ENCODE data around the gene SNX30.

SNX30 gene

GRCh38 chr9:112900901-112901300, 150.3 kb downstream of the SNX30 start:
- Mint-ChIP-seq H3K4me3 (no peak overlapping the region), H3K36me3 (ENCODE audit: low read depth) (no peaks in the 10 kb centered on the region), H3K9me3 (no peaks in the 10 kb centered on the region), H3K27me3 (peaks cover 46% of the 10 kb centered on the region), H3K27ac (no peak overlapping the region), H3K4me1 (ENCODE audit: low read depth) (peaks cover 12% of the 10 kb centered on the region)

DNA sequence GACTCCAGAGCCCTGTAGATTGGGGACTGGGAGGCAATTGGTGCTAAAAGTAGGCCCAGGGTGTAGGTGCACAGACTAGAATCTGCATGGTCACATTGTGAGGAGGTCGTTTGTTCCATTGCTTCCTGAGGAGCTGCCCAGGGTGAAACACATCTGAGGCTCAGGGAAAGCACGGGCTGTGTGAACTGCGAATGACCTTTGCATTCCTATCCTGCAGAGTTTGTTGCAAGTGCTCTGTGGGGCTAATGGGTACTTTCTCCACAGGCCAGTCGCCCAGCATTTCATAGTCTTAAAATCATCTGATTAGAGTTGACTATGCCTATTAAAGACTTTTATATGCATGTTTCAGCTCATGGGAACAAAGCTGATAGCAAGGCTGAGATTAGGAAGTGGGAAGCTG, 154.5 kb downstream of the SNX30 start:
- H3K27me3 Mint-ChIP-seq: peaks cover 30% of the 10 kb centered on the region
- H3K4me1 Mint-ChIP-seq (ENCODE audit: low read depth): peaks cover 4% of the 10 kb centered on the region
- H3K4me3 Mint-ChIP-seq: no peak overlapping the region
- no peak overlapping the region for H3K27ac Mint-ChIP-seq
- no peaks in the 10 kb centered on the region for H3K36me3 Mint-ChIP-seq (ENCODE audit: low read depth)
- no peaks in the 10 kb centered on the region for H3K9me3 Mint-ChIP-seq

GRCh38 chr9:112911736-112912135, 161.2 kb downstream of the SNX30 start:
- H3K4me3 Mint-ChIP-seq: no peak overlapping the region
- no peaks in the 10 kb centered on the region for H3K9me3 Mint-ChIP-seq
- no peaks in the 10 kb centered on the region for H3K36me3 Mint-ChIP-seq (ENCODE audit: low read depth)
- H3K27ac Mint-ChIP-seq: no peak overlapping the region
- H3K4me1 Mint-ChIP-seq (ENCODE audit: low read depth): no peaks in the 10 kb centered on the region
- H3K27me3 Mint-ChIP-seq: peaks cover 7% of the 10 kb centered on the region

GRCh38 chr9:112912636-112913035, 162.1 kb downstream of the SNX30 start:
- Mint-ChIP-seq H3K9me3 (no peaks in the 10 kb centered on the region), H3K27ac (no peak overlapping the region), H3K4me1 (ENCODE audit: low read depth) (no peaks in the 10 kb centered on the region)

GRCh38 chr9:112913326-112913725, 162.8 kb downstream of the SNX30 start:
- Mint-ChIP-seq H3K27me3 (no peaks in the 10 kb centered on the region), H3K9me3 (no peaks in the 10 kb centered on the region), H3K4me3 (no peak overlapping the region), H3K4me1 (ENCODE audit: low read depth) (no peaks in the 10 kb centered on the region), H3K27ac (no peak overlapping the region), H3K36me3 (ENCODE audit: low read depth) (no peaks in the 10 kb centered on the region)

More at GRCh38 chr9:112912636-112913035, 162.1 kb downstream of the SNX30 start:
- Mint-ChIP-seq H3K36me3 (ENCODE audit: low read depth) (no peaks in the 10 kb centered on the region), H3K4me3 (no peak overlapping the region), H3K27me3 (no peaks in the 10 kb centered on the region)

GRCh38 chr9:112914524-112914923, 164.0 kb downstream of the SNX30 start:
- Mint-ChIP-seq H3K4me1 (ENCODE audit: low read depth) (no peaks in the 10 kb centered on the region), H3K27ac (no peak overlapping the region), H3K27me3 (no peaks in the 10 kb centered on the region), H3K36me3 (ENCODE audit: low read depth) (no peaks in the 10 kb centered on the region), H3K9me3 (no peaks in the 10 kb centered on the region), H3K4me3 (no peak overlapping the region)

- H3K4me1 Mint-ChIP-seq (ENCODE audit: low read depth): no peaks in the 10 kb centered on the region
- H3K36me3 Mint-ChIP-seq (ENCODE audit: low read depth): no peaks in the 10 kb centered on the region
- H3K27me3 Mint-ChIP-seq: peaks cover 5% of the 10 kb centered on the region
- H3K9me3 Mint-ChIP-seq: no peaks in the 10 kb centered on the region
- H3K4me3 Mint-ChIP-seq: no peak overlapping the region
- H3K27ac Mint-ChIP-seq: no peak overlapping the region
Observed at GRCh38 chr9:112917047-112917986, 166.8 kb downstream of the SNX30 start.

GRCh38 chr9:112917987-112918362, 167.4 kb downstream of the SNX30 start:
- no peaks in the 10 kb centered on the region for H3K9me3 Mint-ChIP-seq
- no peak overlapping the region for H3K4me3 Mint-ChIP-seq
- H3K36me3 Mint-ChIP-seq (ENCODE audit: low read depth): no peaks in the 10 kb centered on the region
- H3K27ac Mint-ChIP-seq: no peak overlapping the region
- H3K4me1 Mint-ChIP-seq (ENCODE audit: low read depth): no peaks in the 10 kb centered on the region
- H3K27me3 Mint-ChIP-seq: peaks cover 5% of the 10 kb centered on the region

GRCh38 chr9:112921549-112921948, 171.0 kb downstream of the SNX30 start:
- Mint-ChIP-seq H3K4me1 (ENCODE audit: low read depth) (no peaks in the 10 kb centered on the region), H3K36me3 (ENCODE audit: low read depth) (no peaks in the 10 kb centered on the region)

More at GRCh38 chr9:112921549-112921948, 171.0 kb downstream of the SNX30 start:
- peaks cover 21% of the 10 kb centered on the region for H3K27me3 Mint-ChIP-seq
- H3K9me3 Mint-ChIP-seq: no peaks in the 10 kb centered on the region
- H3K4me3 Mint-ChIP-seq: no peak overlapping the region
- no peak overlapping the region for H3K27ac Mint-ChIP-seq
